Measurements from ENCODE around the gene EIF4EBP3.
"Not testable (repeated sequence)": the region's sequence is repeated elsewhere in the genome, so short reads cannot be mapped to it uniquely, and the experiment has no call there.

Gene EIF4EBP3

GRCh38 chr5:140576776-140577201, 29.3 kb downstream of the EIF4EBP3 start:
- DNase-seq (ENCODE audit: low read depth, low spot score), result no peak

GRCh38 chr5:140579188-140579747, 31.8 kb downstream of the EIF4EBP3 start:
- not testable (repeated sequence) for DNase-seq (ENCODE audit: low read depth, low spot score)

GRCh38 chr5:140587495-140587894, 40.0 kb downstream of the EIF4EBP3 start:
- no peak for DNase-seq (ENCODE audit: low read depth, low spot score)

- no peak for DNase-seq (ENCODE audit: low read depth, low spot score)
These were observed 41.0 kb downstream of the EIF4EBP3 start for GRCh38 chr5:140588311-140589070.

GRCh38 chr5:140590861-140591260, 43.4 kb downstream of the EIF4EBP3 start:
- DNase-seq (ENCODE audit: low read depth, low spot score), result no peak

GRCh38 chr5:140591747-140592372, 44.4 kb downstream of the EIF4EBP3 start:
- no peak for DNase-seq (ENCODE audit: low read depth, low spot score)

- not testable (repeated sequence) for DNase-seq (ENCODE audit: low read depth, low spot score)
These were observed 45.6 kb downstream of the EIF4EBP3 start for GRCh38 chr5:140593070-140593469.

GRCh38 chr5:140594169-140594568, 46.7 kb downstream of the EIF4EBP3 start:
- no peak for DNase-seq (ENCODE audit: low read depth, low spot score)

- DNase-seq (ENCODE audit: low read depth, low spot score), result no peak
These were observed 48.3 kb downstream of the EIF4EBP3 start for GRCh38 chr5:140595538-140596300.

- no peak for DNase-seq (ENCODE audit: low read depth, low spot score)
These were observed 48.9 kb downstream of the EIF4EBP3 start for GRCh38 chr5:140596321-140596741.

- DNase-seq (ENCODE audit: low read depth, low spot score), result no peak
These were observed 51.4 kb downstream of the EIF4EBP3 start for GRCh38 chr5:140598836-140599235.
